Stimulated activated CD4-positive, alpha-beta T cell treated with anti-CD3 and anti-CD28 coated beads, Interleukin-4, amount 100 ng/mL, for 4 hours (primary cell): ENCODE data around the gene TBL2.
"Not testable (repeated sequence)": the region's sequence is repeated elsewhere in the genome, so short reads cannot be mapped to it uniquely, and the experiment has no call there.

ENCODE experiments used
- DNase-seq, 2 experiments: peaks; one replicate each; pipeline ENCODE4 v3.0.0-alpha.2; 2020

TBL2 gene

GRCh38 chr7:73567846-73568685 lies 10.3 kb downstream of the TBL2 start:
- DNase-seq = no peak

GRCh38 chr7:73567140-73567539 lies 11.2 kb downstream of the TBL2 start:
- DNase-seq = no peak

- DNase-seq = not testable (repeated sequence)
Observed at GRCh38 chr7:73566431-73566830, 11.9 kb downstream of the TBL2 start.

- no peak for DNase-seq
Observed at GRCh38 chr7:73565675-73566340, 12.6 kb downstream of the TBL2 start.

- DNase-seq = no peak
Observed at GRCh38 chr7:73560109-73560835, 18.1 kb downstream of the TBL2 start.

- peak; percentile 73 to 77 for DNase-seq
Observed at GRCh38 chr7:73557397-73558257, 20.8 kb downstream of the TBL2 start, which contains the start of gene BCL7B. BCL7B (minus strand) TSS chr7:73557690; CDS start chr7:73557578, 112 bp downstream.

- peak; percentile 89 for DNase-seq
Observed at GRCh38 chr7:73557108-73557396, 21.3 kb downstream of the TBL2 start.

GRCh38 chr7:73556208-73557107 lies 21.9 kb downstream of the TBL2 start:
- DNase-seq = no peak

- no peak for DNase-seq
Observed at GRCh38 chr7:73555411-73555982, 22.9 kb downstream of the TBL2 start.

GRCh38 chr7:73550093-73550492 lies 28.3 kb downstream of the TBL2 start:
- not testable (repeated sequence) for DNase-seq

- no peak for DNase-seq
Observed at GRCh38 chr7:73549176-73549575, 29.2 kb downstream of the TBL2 start.

GRCh38 chr7:73547841-73548240 lies 30.5 kb downstream of the TBL2 start:
- DNase-seq = no peak

- no peak for DNase-seq
Observed at GRCh38 chr7:73544678-73545077, 33.7 kb downstream of the TBL2 start.

GRCh38 chr7:73541722-73542121 lies 36.7 kb downstream of the TBL2 start:
- DNase-seq = no peak

GRCh38 chr7:73539709-73540108 lies 38.7 kb downstream of the TBL2 start:
- no peak for DNase-seq

- not testable (repeated sequence) for DNase-seq
Observed at GRCh38 chr7:73538510-73538909, 39.9 kb downstream of the TBL2 start.

GRCh38 chr7:73537051-73537450 lies 41.3 kb downstream of the TBL2 start:
- no peak for DNase-seq

- no peak for DNase-seq
Observed at GRCh38 chr7:73536479-73536878, 41.9 kb downstream of the TBL2 start.

- DNase-seq = not testable (repeated sequence)
Observed at GRCh38 chr7:73535918-73536317, 42.5 kb downstream of the TBL2 start.

- DNase-seq = no peak
Observed at GRCh38 chr7:73533742-73534141, 44.6 kb downstream of the TBL2 start.

GRCh38 chr7:73532224-73532623 lies 46.2 kb downstream of the TBL2 start:
- no peak for DNase-seq
